NCI-H2196 (cell line): Measurements from ENCODE around the gene SMAD9.
A peak's percentile ranks its signal among the peaks of the same experiment; 100 is the strongest.

ENCODE experiments used
- DNase-seq: peaks from one replicate; lab custom pipeline; 2025; ENCODE audit not compliant: unreplicated experiment; lab: John Stamatoyannopoulos, UW

The SMAD9 gene

DNA sequence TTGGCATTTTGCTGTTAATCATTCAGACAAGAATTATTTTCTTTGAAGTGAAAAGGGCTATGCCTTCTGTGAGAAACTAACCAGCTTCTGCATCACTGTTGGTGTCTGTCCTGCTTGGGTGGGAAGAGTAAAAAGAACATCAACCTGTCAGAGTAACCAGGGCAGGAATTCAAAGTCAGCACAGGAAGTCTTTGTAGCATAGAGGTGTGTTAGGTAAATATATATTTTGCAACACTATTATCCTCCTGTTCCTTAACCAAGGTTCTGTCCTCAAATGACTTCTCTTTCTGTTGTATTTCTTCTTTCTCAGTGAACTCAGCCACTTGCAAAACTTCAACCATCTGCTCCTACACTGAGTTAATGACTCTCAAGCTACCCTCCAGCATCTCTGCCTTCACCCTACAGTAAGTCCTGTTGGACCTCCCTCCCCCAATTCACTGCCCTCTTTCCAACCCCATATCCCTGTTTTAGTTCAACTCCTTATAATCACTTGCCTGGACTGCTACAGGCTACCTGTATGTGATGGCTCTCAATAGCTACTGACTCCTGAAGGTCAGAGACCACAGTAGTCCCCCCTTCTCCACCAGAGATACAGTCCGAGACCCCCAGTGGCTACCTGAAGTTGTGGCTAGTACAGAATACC lies 49.9 kb downstream of the SMAD9 start:
- DNase-seq: no peak

DNA sequence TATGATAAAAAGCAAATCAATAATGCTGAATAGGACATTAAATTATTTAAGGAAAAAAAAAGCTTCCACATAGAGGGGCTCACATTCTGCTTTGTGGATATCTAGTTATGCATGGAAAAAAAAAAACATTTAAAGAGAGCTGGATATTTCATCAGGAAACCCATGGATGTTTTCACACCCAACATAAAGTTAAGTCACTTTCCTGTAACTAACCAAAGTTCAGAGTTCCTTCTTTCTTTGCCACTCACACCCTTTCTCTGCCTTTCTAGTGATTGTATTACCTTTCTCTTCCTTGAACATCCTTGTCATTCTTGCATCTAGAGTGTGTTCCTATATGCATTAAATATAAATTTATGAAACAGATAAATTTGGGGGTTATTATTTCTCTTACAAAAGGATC lies 53.8 kb downstream of the SMAD9 start:
- no peak for DNase-seq

DNA sequence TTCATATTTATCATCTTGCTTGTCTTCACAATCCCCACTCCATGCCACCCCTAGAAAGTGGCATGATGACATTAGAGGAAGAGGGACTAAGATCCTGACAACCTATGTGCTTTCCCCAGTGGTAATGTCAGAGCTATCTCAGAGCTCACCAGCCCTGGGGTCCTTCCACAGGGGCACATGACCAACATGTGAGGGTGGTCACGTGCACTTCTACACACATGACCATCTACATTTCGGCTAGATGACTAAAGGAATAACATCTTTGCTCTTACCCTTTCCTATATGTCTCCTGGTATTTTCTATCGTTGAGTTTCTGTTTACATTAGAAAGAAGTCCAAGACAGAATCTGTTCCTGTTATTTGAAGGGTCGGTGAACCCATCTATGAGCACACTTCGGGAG lies 54.8 kb downstream of the SMAD9 start:
- DNase-seq: no peak

DNA sequence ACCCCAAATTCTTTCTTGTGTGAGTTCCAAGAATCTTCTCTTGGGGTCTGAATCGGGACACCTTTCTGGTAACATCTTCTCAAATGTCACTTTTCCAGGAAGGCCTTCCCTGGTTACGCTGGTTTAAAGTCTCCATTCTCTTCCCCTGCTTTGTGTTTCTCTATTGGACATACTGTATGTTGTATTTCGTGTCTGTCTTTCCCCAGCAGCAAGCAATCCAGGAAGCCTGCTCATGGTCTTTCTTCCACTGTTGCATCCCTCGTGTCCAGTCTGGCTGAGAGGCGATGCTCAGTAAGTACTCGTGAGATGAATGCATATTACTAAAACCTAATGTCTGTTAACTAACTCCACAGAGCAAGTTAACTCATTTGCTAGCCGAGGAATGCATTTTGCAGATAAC lies 57.3 kb downstream of the SMAD9 start:
- DNase-seq: no peak

DNA sequence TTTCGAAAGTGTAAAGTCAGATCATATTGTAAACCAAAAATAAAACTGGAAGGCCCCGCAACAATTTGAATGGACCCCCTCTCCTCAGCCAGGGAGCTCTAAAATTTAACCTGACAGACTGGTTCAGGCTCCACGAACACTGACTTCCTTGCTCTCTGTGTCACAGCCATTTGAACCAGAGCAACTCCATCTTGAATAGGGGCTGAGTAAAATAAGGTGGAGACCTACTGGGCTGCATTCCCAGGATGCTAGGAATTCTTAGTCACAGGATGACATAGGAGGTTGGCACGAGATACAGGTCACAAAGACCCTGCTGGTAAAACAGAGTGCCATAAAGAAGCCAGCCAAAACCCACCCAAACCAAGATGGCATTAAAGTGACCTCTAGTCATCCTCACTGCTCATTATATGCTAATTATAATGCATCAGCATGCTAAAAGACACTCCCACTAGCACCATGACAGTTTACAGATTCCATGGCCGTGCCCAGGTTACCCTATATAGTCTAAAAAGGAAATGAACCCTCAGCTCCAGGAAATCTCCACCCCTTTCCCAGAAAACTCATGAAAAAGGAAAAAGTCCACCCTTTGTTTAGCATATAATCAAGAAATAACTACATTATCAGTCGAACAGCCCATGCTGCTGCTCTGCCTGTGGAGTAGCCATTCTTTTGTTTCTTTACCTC lies 57.9 kb downstream of the SMAD9 start:
- DNase-seq: no peak

DNA sequence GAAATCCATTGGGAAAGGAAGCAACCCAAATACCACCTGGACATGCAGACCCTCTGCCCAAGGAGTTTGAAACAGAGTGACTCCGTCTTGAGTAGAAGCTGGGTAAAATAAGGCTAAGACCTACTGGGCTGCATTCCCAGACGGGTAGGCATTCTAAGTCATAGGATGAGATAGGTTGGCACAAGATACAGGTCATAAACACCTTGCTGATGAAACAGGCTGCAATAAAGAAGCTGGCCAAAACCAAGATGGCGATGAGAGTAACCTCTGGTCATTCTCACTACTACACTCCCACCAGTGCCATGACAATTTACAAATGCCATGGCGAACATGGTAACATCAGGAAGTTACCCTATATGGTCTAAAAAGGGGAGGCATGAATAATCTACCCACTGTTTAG lies 60.8 kb downstream of the SMAD9 start:
- DNase-seq: no peak

DNA sequence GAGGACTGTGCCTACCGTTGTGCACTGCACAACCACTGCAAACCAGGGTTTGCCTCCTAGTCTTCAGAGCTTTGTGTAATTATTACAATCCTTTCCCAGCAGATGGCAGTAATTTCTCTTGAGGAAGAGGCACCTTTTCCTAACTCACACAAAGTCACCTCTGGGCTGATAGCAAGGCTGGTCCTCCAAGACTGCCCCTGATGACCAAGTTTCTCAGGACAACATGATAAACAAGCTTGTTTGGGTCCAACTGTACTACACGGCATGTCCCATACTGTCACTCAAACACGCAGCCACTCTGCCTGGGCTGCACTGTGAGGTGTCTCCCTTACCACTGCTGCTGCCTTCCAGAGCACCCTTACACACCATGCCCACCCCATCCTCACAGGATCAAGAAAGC lies 61.7 kb downstream of the SMAD9 start:
- DNase-seq: peak; percentile 61

DNA sequence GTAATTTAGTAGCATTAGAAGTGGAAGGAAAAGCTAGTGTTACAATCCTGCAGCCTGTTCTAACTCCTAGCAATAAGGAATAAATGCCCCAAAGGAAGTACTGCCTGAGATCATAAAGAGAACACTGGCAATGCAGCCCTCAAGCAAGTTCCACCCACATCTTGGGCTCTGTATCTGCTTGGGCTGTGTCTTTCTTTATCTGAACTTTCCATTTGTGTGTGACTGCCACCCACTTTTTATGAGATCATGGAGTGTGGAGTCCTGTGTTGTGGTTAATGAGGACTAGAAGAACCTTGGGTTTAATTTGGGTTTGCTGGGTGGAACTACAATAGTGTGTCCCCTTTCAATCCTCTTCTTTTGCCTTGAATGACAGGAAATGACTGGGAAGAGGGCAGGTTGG lies 62.8 kb downstream of the SMAD9 start:
- DNase-seq: no peak

DNA sequence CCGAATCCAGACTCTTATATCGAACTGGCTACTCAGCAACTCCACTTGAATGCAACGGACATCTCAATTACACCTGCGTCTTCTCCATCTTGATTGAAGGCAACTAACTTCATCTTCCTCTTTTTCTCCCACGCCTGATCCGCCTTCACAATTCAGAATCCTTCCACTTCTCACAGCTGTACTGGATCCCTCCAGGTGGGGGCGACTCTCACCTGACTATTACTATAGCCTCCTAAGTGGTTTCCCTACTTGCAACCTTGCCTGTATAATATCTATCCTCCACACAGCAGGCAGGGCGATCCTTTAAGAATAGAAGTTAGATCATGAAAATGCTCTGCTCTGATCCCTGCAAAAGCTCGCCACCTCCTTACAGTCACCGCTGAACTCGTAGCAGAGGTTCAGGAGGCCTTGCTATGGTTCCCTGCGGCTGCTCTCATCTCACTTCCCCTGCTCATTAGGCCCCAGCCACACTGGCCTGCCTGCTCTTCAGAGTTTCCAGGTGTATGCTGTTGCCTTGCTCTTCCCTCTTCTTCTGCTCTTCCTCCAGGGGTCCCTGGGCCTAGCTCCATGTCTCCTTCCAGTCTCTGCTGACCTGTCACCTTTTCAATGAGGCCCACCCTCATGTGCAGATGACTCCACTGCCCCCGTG lies 69.1 kb downstream of the SMAD9 start:
- DNase-seq: no peak

DNA sequence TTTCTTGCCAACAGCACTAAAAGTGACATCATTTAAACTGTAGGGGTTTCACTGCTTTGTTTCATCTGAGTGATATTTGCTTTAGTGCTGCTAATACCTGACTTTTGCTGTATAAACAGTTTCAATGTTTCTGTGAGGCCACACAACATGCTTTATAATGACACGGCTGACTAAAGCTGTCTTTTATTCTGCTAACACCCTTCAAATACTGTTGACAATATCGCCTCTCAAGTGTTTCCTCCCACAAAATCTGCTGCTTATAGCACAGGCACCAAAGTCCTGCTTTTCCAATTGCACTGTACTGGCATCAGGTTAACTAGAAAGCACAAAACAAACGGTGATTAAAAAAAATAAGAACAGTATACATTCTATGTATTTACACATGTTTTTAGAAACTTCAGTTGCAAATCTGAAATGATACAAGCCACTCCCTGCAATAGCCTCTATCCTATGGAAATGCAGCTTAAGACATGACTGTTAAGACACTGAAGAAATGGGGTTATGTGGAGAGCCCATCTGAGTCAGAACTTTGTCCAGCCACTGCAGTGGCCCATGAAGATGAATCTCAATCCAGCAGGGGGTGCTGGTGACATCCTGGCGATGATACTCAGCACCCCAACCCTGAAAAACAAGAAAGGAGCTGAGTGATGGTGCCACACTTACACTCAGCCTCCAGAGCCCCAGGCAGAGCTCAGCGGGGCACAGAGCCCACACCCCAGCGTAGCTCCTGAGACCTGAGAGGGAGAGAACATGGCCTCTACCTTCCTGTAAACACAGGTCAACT lies 71.6 kb downstream of the SMAD9 start:
- no peak for DNase-seq

DNA sequence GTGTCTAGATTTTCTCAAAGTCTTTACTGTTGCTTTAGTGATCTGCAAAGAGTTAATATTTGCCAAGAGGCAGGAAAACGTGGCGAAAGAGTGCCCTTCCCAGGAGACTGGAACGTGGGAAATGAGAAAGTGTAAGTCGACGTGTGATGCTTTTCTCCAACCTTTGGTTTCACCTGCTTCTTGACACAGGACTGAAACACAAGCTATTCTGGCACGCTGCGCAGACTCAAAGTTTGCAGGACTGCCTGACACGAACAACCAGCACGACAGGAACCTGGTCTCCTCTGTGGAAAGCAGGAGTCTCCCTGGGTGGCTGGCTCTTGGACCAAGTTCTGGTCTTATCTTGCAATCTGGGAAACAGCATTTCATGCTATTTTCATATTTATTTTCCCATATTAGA lies 72.4 kb downstream of the SMAD9 start:
- no peak for DNase-seq

DNA sequence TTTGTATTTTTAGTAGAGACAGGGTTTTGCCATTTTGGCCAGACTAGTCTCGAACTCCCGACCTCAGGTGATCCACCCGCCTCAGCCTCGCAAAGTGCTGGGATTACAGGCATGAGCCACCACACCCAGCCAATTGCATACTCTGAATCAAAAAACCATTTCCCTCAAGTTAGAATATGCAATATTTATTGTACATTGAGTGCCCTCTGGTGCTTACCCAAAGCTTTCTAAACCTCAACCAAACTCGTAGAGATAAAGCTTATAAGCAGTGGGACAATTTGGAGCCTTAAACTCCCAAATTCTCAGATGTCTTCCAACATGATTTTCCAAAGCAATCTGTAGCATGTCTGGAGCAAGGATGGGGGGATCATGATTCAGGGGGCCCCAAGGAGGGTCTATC lies 78.6 kb downstream of the SMAD9 start:
- DNase-seq: no peak

DNA sequence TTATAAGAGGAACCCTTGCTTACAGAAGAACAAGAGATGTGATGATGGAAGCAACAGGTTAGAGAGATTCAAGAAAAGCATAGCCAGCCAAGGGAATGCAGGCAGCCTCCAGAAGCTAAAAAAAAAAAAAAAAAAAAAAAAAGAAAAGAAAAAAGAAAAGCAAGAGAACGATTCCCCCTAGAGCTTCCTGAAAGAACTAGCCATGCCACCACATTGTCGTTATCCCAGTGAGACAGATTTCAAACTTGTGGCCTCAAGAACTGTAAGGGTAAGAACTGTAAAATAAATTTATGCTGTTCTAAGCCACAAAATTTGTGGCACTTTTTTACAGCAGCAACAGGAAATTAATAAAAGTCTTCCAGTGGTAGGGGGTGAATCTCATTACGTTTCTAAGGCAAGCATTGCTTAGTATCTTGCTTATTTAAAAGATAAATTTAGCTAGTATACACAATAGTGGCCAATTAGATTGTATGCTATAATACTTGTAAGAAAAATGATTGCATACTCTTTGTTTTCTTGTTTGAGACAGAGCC lies 79.3 kb downstream of the SMAD9 start:
- DNase-seq: no peak

DNA sequence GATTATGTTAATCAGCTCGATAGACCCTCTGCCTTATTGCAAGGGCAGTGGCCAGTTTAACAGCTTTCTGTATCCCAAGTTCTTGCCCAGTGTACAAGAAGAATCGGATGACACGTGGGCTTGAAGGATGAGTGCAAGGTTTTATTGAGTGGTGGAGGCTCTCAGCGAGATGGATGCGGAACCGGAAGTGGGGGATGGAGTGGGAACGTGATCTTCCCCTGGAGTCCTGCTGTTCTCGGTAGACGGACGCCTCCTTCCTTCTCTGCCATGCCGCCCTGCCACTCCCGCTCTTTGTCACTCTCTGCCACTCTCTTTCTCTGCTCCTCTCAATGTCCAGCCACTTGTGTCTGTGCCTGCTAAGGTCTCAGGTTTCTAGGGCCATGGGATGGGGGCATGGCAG lies 80.1 kb downstream of the SMAD9 start:
- no peak for DNase-seq

DNA sequence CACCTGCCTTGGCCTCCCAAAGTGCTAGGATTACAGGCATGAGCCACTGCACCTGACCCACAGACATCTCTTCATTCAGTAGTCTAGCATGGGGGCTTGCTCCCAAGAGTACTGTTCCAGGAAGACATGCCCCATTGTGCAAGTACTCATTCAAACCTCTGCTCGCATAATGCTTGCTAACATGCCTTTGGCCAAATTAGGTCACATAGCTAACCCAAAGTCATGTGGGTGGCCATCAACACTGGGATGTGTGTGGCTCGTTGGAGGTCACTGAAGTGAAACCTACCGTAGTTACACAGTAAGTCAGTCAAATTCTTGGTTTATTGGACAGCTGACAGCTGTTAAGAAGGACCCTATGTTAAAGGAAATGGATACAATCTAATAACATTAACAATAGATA lies 80.8 kb downstream of the SMAD9 start:
- no peak for DNase-seq

DNA sequence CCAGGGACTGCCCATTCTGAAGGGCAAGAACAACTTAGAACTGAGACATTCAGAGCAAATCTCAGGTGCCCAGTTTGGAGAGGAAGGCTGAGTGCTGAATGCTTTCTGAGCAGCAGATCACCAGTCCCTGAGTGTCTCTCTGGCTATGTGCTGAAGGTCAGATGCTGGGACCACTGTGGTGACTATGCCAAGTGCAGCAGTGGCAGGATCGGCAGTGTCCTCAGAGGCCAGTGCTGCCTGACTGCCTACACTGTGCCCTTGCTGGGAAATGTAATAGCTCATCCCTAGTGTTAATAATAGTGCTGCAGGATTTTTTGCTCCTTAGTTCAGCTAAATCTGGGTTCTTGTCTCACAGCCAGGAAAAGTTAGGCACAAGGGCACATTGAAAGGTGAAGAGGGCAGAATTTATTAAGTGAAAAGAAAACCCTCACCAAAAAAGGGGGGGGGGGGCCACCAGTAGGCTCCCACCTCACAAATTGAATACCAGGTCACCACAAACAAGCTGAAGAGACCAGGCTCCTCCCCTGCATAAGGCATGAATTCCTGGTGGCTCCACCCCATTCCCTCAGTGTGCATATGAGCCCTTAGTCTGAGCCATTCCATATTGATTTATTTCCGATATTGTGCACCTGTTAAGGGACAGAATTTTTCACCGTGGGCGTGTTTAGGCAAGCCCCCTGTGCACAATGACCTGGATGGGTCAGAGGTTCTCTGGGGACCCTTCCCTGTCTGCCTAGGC lies 82.5 kb downstream of the SMAD9 start:
- DNase-seq: no peak

DNA sequence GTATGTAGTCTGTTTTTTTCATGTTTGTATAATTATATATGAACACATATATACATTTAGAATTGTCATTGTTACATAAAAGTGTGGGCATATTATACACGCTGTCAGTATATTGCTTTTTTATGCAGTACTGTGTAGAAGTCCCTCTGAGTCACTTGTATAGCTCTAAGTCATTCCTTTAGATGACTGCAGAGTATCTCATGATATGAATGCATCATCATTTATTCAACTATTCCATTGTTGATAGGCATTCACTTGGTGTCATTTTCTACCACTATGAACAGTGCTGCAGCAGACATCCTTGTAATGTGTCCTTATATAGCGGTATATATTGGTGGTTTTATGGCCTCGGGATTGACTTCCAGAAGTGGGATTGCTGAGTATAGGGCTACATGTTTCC lies 85.7 kb downstream of the SMAD9 start:
- no peak for DNase-seq

DNA sequence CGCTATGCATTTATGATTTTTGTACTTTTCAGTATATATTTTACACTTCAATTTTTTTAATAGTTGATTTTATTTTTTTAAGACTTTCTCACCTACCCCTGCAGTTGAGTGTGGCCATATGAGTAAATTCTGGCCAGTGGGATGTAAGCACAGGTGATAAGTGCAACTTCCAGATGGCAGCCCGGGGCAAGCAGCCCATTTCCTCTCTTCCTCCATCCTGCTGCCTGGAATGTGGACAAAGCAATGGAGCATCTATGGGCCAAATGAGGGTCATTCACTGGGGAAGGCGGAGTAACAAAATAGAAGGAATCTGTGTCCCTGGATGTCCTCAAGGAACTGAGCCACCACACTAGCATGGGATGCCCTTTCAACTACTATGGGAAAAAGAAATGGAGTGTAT lies 88.7 kb downstream of the SMAD9 start:
- no peak for DNase-seq

DNA sequence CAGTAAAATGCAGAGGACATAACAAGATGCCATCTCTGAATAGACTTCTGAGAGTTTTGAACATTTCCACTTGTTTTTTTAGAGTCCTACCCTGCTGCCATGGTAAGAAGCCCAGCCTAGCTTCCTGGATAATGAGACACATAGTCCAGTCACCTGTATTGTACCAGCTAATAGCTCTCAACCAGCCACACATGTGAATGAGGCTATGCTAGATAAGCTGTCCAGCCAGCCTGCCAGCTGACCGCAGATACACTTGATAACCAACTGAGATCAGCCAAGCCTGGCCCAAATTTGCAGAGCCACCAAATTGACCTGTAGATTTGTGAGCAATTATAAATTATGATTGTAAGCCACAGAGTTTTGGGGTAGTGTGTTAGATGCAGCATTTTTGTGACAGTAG lies 90.3 kb downstream of the SMAD9 start:
- no peak for DNase-seq

DNA sequence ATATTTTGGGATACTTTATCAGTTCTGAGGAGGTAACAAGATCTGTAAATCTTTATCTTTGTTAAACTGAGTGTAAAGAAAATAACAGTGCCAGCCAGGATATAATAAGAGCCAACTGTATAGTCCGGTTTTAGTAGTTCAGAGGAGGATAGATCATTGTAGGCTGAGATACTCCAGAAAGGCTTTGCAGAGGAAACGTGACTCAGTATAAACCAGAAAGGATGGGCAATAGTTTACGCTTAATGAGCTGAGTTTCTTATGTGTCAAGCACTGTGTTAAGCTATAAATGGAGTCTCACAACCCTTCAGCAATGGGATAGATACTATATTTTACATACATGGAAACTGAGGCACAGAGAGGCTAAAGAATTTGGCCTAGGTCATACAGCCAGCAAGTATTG lies 97.3 kb downstream of the SMAD9 start:
- no peak for DNase-seq

DNA sequence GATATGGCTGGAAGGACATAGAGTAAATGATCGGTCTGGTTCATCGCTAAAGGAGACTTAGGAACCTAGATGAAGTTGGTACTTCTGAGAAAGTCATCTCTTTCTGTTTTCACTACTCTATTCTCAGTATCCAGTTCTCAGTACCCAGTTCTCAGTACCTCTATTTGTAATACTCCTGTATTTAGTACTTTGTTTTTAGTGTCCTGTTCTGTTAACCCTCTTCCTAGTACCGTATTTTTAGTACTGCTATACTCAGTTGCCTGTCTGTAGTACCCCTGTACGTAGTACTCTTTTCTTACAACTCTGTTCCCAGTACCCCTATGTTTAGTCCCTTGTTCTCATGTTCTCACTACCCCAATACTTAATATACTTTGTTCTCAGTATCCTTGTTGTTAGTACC lies 99.8 kb downstream of the SMAD9 start:
- DNase-seq: no peak
